ENCODE measurements around the gene OASL.
A peak's percentile ranks its signal among the peaks of the same experiment; 100 is the strongest.
"Not testable (repeated sequence)": the region's sequence is repeated elsewhere in the genome, so short reads cannot be mapped to it uniquely, and the experiment has no call there.

Gene OASL

DNA sequence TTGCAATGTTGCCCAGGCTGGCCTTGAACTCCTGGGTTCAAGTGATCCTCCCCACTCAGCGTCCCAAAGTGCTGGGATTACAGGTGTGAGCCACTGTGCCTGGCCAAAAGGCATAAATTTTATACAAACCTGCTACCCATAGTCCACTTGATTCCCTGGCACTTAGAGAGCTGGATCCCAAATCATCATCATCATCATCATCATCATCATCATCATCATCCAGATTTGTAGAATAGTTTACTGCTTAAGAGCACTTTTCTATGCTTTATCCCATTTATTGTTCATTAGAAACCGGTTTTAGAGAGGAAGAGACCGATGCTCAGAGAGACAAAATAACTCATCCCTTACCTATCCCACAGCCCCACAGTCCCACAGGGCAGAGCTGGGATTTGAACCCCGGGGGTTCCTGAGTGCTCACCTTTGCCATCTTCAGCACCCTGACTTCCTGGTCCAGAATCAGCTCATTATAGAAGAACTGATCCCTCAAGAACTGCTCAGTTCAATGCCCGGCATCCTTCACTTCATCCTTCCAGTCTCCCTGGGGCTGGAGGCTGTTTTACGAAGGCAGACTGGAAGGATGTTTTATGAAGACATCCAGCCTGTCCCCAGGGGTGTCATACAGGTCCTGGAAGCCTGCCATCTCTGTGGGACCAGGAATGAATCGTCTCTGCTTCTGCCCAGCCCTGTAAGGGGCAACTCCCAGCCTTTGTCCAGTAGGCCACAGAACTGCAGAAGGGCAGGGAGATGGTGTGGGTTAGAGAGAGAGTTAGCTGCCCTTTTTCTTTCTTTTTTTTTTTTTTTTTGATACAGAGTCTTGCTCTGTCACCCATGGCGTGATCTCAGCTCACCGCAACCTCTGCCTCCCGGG, 20.2 kb upstream of the OASL start:
- no peak for DNase-seq

GRCh38 chr12:121057794-121058193, 18.7 kb upstream of the OASL start:
- no peak for DNase-seq

DNA sequence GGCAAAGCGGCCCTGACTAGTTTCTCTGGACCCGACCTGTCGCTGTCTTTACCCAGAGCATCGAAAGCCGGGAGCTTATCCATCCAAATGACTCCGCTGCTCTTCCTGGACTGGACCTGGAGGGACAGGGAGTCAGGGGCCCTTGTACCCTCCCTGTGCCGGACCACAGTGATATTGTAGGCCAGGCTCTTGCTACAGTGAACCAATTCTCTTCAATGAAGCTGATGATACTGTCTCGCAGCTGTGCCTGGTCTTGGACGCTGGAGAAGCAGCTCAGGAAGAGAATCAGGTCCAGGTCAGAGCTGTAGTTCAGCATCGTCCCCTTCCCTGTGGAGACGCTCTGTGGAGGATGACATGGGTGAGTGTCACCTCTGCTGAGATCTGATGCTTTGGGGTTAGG, 14.7 kb upstream of the OASL start:
- DNase-seq = no peak

- no peak for DNase-seq
Observed at GRCh38 chr12:121050725-121051124, 11.7 kb upstream of the OASL start.

- DNase-seq = no peak
Observed at GRCh38 chr12:121048442-121048841, 9.4 kb upstream of the OASL start.

DNA sequence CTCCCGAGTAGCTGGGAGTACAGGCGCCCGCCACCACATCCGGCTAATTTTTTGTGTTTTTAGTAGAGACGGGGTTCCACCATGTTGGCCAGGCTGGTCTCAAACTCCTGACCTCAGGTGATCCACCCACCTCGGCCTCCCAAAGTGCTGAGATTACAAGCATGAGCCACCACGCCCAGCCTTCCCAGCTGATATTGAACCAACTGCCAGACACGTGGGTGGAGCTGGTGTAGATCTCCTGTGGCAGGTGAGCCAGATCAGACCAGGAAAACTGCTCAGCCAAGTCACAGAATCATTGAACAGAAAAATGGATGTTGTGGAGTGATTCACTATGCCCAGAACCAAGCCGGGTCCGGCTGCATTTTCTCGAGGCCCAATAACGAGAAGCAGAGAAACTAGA, 8.4 kb upstream of the OASL start:
- not testable (repeated sequence) for DNase-seq

- DNase-seq = no peak
Observed at GRCh38 chr12:121043067-121043466, 4.0 kb upstream of the OASL start.

- DNase-seq = peak; percentile 73
Observed at GRCh38 chr12:121036810-121037326, 2.2 kb downstream of the OASL start.

- no peak for DNase-seq
Observed at GRCh38 chr12:121034616-121035305, 4.3 kb downstream of the OASL start.

DNA sequence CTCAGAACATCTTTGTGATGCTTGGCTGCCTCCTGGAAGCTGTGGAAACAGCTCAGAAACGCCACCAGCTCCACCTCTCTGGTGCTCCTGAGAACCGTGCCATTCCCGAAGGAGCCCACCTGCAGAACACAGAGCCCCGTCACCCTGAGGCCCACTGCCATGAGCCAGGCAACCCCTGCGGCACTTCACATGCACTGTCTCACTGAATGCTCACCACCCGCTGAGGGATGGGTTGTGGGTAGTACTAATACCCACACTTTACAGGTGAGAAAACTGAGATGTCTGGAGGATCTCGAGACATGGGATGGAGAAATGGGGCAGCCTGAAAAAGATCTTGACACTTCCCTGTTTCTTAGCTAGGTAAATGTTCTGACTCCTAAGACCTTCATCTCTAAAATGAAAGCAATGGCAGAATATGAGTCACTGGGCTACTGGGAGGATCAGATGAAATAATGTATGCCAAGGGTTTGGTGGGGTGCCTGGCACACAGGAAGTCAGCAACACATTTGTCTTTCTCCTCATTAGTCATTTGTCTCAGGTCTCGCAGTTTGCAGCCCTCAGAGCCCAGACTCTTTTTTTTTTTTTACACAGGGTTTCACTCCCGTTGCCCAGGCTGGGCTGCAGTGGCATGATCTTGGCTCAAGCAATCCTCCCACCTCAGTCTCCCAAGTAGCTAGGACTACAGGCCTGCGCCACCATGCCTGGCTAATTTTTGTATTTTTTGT, 5.3 kb downstream of the OASL start:
- DNase-seq = peak; percentile 86

- no peak for DNase-seq
Observed at GRCh38 chr12:121030576-121031212, 8.4 kb downstream of the OASL start.

- no peak for DNase-seq
Observed at GRCh38 chr12:121026274-121027045, 12.6 kb downstream of the OASL start.

- DNase-seq = no peak
Observed at GRCh38 chr12:121025442-121026226, 13.4 kb downstream of the OASL start.

DNA sequence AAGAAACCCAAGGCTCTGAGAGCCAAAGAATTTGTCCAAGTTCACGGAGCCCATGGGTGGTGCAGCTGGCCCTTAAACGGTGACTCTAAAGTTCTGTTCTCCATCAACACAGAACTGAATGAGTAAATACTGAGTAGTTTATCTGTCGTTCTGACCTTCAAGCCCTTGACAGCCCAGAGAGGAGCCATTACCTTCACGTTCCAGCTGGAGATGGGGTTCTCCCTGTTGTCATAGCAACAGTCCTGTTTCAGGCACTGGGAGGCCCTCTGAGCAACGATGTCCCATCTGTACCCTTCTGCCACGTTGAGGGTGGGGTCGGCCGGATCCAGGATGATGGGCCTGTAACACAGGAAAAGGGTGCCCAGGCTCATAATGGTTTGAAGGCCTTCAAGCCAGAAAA, 15.2 kb downstream of the OASL start:
- no peak for DNase-seq

DNA sequence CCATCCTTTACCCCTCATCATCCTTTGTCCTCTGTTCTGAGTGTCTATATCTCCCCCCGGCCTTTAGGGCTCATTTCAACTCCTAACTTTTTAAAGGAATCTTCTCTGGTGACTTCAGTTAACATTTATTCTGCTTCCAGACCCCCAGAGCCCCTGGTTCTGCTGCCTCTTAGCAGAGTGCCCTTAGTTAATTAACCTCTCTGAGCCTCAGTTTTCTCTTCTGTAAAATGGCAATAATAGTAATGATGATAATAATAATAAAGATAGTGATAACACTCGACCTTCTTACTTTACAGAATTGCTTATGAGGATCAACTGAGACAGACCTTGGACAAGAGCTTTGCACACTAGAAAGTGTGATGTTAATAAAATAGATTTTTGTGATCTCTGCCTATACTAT, 16.3 kb downstream of the OASL start:
- no peak for DNase-seq

DNA sequence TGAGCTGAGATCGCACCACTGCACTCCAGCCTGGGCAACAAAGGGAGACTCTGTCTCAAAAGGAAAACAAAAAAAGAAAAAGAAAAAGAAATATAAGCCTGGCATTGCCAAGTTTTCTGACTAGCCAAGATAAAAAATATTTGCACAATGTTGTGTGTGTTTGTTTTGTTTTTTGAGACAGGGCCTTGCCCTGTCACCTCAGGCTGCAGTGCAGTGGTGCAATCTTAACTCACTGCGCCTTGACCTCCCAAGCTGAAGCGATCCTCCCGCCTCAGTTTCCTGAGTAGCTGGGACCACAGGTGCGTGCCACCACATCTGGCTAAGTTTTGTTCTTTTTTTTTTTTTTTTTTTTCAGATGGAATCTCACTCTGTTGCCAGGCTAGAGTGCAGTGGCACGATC, 17.3 kb downstream of the OASL start:
- no peak for DNase-seq

DNA sequence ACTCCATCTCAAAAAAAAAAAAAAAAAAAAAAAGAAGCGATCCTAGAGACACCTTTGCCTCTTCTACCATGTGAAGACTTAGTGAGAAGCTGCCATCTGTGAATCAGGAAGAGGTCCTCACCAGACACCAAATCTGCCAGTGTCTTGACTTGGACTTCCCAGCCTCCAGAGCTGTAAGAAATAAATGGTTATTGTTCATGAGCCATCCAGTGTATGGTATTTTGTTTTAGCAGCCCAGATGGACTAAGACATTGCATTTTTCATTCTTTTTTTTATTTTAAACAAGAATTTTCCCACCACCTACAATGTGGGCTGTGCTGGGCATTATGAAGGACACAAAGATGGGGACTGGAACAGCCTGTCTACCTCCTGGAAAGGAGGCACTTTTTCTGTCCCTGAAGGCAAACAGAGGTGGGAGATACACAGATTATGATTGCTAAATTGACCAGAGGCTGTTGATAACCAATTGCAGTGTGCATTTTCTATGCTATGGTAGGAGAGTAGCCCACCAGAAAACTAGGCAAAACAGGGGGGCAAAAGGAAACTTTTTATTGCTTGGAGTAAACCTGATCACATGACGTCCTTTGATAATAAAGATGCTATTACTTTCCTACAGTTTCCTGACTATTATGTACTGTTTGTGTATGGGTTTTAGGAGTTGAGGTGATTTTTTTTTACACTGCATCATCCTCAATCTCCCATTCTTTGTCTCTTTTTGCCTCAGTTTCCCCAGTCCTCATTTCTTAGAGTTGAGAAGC, 20.0 kb downstream of the OASL start:
- DNase-seq = no peak

- no peak for DNase-seq
Observed at GRCh38 chr12:121017966-121018491, 21.0 kb downstream of the OASL start.

DNA sequence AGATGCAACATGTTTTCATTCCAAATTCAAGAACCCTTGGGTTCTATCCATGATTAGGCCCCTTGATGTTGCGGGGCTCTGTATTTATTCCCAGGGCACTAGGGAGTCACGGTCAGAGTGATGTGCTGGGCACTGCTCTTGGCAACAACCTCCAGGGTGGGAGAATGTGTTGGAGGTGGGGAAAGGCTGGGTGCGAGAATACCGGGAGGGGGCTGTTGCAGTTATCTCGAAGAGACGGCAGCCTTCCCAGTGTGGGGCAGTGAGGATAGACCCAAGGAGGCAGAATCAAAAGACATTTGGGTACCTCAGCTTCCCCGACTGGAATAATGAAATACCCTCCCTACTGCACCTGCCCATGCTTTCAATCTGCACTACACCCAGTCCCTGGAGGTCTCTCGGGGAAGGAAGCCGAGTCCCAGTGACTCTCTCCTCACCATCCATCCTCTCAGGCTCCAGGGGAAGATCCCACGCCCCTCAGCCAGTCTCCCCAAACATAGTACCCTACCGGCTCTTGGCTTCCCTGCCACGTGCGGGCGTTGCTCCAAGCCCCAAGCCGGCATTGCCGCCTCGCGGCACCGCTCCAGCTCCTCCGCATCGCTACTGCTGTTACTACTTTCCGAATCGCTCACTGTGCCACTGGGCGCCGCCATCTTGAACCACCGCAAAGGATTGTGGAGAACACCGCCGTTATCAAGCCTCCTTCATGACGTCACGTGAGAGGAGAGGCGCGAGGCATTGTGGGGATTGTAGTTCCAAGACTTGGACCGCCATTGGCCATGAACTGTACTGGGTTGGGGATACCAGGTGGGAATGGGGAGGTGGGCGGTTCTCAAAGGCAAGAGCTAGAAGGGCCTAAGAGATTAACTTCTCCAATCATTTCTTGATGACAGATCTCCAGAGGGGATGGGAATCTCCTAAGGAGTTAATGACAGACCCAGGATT, 22.9 kb downstream of the OASL start, which contains the start of gene C12orf43:
C12orf43 (minus strand) TSS at position 663 of the 942 bp plus-strand sequence; CDS start at position 650, 13 bp downstream.
- peak; percentile 97 for DNase-seq

Measured in activated effector memory CD4-positive, alpha-beta T cell treated with anti-CD3 and anti-CD28 coated beads, Interleukin-2, amount 50 U/mL, for 16 hours (primary cell).